Liver (tissue), 3 donors: ENCODE data around the gene TUBB2A.
"Not testable (repeated sequence)": the region's sequence is repeated elsewhere in the genome, so short reads cannot be mapped to it uniquely, and the experiment has no call there.

Experiments used
- HNF4G ChIP-seq: IDR thresholded peaks from 2 replicates; pipeline ENCODE4 v1.6.1; 2016; ENCODE audit warnings: antibody characterized with exemption
- RAD21 ChIP-seq, 2 donors: IDR thresholded peaks; 2 replicates each; pipeline ENCODE4 v1.6.1; 2016; ENCODE audit warnings: antibody characterized with exemption in 2 of 2, mild to moderate bottlenecking in 2 of 2
- SP1 ChIP-seq: IDR thresholded peaks from 2 replicates; pipeline ENCODE4 v1.6.1; 2018; ENCODE audit warnings: antibody characterized with exemption, mild to moderate bottlenecking
- YY1 ChIP-seq: IDR thresholded peaks from 2 replicates; pipeline ENCODE4 v1.6.1; 2016; ENCODE audit warnings: antibody characterized with exemption, mild to moderate bottlenecking
- TF ChIP-seq, protein P1 (sequence below): fragments of 150-350 bp; IDR thresholded peaks from 2 replicates; pipeline ENCODE4 v1.5.1; 2017; ENCODE audit warnings: improper control_type of control experiment, low read depth, low read length; ENCODE audit not compliant: missing input control
- donor health status: healthy.
- donor health status: healthy.

GRCh38 chr6:3189192-3189591 is 31.8 kb upstream of the TUBB2A start:
- TF ChIP-seq, protein P1, sequence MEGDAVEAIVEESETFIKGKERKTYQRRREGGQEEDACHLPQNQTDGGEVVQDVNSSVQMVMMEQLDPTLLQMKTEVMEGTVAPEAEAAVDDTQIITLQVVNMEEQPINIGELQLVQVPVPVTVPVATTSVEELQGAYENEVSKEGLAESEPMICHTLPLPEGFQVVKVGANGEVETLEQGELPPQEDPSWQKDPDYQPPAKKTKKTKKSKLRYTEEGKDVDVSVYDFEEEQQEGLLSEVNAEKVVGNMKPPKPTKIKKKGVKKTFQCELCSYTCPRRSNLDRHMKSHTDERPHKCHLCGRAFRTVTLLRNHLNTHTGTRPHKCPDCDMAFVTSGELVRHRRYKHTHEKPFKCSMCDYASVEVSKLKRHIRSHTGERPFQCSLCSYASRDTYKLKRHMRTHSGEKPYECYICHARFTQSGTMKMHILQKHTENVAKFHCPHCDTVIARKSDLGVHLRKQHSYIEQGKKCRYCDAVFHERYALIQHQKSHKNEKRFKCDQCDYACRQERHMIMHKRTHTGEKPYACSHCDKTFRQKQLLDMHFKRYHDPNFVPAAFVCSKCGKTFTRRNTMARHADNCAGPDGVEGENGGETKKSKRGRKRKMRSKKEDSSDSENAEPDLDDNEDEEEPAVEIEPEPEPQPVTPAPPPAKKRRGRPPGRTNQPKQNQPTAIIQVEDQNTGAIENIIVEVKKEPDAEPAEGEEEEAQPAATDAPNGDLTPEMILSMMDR = not testable (repeated sequence)
- TF ChIP-seq YY1; SP1; HNF4G; RAD21 (IDR thresholded peaks at IDR 0.05): not testable (repeated sequence)
